BJ (cell line): ENCODE measurements around the gene CLIC5. TPM values are rescaled to one million over a fixed set of nuclear protein-coding genes. Genes with fewer than 3 reads are reported as not detected.

ENCODE experiments used
- CTCF ChIA-PET: fragments of 350-600 bp; formaldehyde crosslinking; extraction: SDS; loops from one replicate; lab custom pipeline; 2021; ENCODE audit warnings: antibody characterized with exemption, inconsistent platforms; lab: Yijun Ruan, JAX
- POLR2A ChIA-PET: fragments of 300-600 bp; sonication (Branson Sonifier 250); formaldehyde crosslinking; extraction: SDS; loops from one replicate; lab custom pipeline; 2021; ENCODE audit warnings: antibody characterized with exemption; lab: Charles Lee
- DNase-seq: peaks from one replicate; pipeline ENCODE4 v3.0.0-alpha.2; 2011; ENCODE audit warnings: low read depth
- H3K27me3 ChIP-seq: 2 replicates; pipeline ENCODE4 v1.6.0; 2011; ENCODE audit warnings: low read length; ENCODE audit not compliant: control insufficient read depth, insufficient read depth
- H3K36me3 ChIP-seq: 2 replicates; pipeline ENCODE4 v1.5.1; 2011; ENCODE audit warnings: low read length; ENCODE audit not compliant: control insufficient read depth, insufficient read depth
- H3K4me3 ChIP-seq: 2 replicates; pipeline ENCODE4 v1.5.1; 2011; ENCODE audit warnings: low read depth, mild to moderate bottlenecking, control low read depth, low read length
- polyA plus RNA-seq: library from polyadenylated mRNA; depleted of rRNA; stranded (reverse); fragments of >200 nt; gene quantifications from 2 replicates; pipeline ENCODE4 v1.2.3, GENCODE V29; 2011
- TF ChIP-seq, protein P1 (sequence below): IDR thresholded peaks from 2 replicates; pipeline ENCODE4 v1.5.1; 2011; ENCODE audit warnings: low read depth, mild to moderate bottlenecking, control low read depth, inconsistent platforms, low read length, moderate library complexity; ENCODE audit not compliant: insufficient read depth

The CLIC5 gene
- polyA plus RNA-seq, 1 experiment, result not detected

GRCh38 chr6:45955597-45955996, 60.1 kb downstream of the CLIC5 start:
- TF ChIP-seq, protein P1, sequence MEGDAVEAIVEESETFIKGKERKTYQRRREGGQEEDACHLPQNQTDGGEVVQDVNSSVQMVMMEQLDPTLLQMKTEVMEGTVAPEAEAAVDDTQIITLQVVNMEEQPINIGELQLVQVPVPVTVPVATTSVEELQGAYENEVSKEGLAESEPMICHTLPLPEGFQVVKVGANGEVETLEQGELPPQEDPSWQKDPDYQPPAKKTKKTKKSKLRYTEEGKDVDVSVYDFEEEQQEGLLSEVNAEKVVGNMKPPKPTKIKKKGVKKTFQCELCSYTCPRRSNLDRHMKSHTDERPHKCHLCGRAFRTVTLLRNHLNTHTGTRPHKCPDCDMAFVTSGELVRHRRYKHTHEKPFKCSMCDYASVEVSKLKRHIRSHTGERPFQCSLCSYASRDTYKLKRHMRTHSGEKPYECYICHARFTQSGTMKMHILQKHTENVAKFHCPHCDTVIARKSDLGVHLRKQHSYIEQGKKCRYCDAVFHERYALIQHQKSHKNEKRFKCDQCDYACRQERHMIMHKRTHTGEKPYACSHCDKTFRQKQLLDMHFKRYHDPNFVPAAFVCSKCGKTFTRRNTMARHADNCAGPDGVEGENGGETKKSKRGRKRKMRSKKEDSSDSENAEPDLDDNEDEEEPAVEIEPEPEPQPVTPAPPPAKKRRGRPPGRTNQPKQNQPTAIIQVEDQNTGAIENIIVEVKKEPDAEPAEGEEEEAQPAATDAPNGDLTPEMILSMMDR, result no peak
- no peak for DNase-seq
- Histone ChIP-seq H3K36me3 (no peaks in the 10 kb centered on the region), H3K4me3 (no peak overlapping the region), H3K27me3 (peaks cover 4% of the 10 kb centered on the region)
- ChIA-PET POLR2A (no interaction called here), CTCF (interaction anchor here (2.8 kb wide), 1 partner anchor 9 kb away, joined by 15 read pairs; no protein-coding TSS in a partner anchor)

GRCh38 chr6:45952546-45952945, 63.1 kb downstream of the CLIC5 start:
- ChIA-PET POLR2A (no interaction called here), CTCF (no interaction called here)
- H3K36me3 ChIP-seq, result no peaks in the 10 kb centered on the region
- H3K4me3 ChIP-seq, result no peak overlapping the region
- DNase-seq, result no peak
- peaks cover 4% of the 10 kb centered on the region for H3K27me3 ChIP-seq
- TF ChIP-seq, protein P1, result no peak

DNA sequence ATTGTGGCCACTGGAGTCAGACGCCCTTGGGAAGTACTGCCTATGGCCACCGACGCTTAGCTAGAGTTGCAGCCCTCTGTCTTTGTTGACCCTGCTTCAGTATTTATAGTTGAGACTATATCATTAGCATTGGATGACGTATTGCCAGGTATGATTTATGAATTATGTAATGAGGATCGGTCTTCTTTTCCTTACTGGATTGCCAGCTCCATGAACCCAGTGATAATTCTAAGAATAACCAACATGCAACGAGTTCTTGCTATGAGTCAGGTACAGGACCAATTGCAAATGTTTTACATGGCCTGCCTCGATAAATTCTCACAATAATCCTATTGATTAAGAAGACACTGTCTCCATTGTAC, 63.5 kb downstream of the CLIC5 start:
- Histone ChIP-seq H3K4me3 (no peak overlapping the region), H3K36me3 (no peaks in the 10 kb centered on the region), H3K27me3 (peaks cover 4% of the 10 kb centered on the region)
- TF ChIP-seq, protein P1, result no peak
- POLR2A ChIA-PET, result no interaction called here
- DNase-seq, result no peak
- CTCF ChIA-PET, result no interaction called here

DNA sequence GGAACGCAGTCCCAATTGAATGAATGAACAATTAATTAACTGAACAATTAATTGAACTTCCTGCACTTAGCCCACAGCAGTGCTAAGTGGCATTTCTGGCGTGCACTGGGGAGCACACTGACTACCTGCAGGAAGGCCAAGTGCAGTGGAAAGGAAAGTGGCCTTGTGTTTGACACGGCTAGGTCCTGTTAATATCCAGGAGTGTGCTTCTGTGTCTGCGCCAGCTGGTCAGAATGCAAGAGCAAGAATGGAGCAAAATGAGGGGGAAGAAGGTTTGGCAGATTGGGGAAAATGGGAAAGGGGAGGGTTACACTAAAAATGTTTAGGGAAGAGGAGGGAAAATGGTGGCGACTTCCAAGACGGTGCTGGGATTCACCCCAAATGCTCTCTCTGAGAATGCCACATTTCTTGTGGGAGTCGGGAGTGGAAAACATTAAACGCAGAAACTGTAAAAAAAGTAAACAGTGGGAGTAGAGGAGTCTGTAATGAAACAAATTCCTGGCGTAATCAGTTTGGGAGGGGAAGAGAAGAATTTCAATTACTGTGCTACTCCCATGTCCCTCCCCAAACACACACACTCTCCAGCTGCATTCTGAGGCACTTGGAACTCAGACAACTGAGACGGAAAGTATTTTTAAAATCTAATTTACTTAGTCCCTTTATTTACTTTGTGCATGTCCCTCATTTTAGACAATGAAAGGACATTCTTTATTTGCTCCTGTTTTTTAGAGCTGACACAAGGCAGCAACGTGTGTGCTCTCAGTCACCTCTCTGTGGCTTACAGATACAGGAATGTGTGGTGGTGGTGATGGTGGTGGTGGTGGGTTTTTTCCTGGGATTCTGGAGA, 64.1 kb downstream of the CLIC5 start:
- ChIA-PET POLR2A (no interaction called here), CTCF (interaction anchor here (0.5 kb wide), 1 partner anchor 138 kb away, joined by 3 read pairs; no protein-coding TSS in a partner anchor)
- no peaks in the 10 kb centered on the region for H3K36me3 ChIP-seq
- H3K27me3 ChIP-seq, result peaks cover 4% of the 10 kb centered on the region
- TF ChIP-seq, protein P1, result no peak
- peak; percentile 40 for DNase-seq
- no peak overlapping the region for H3K4me3 ChIP-seq

DNA sequence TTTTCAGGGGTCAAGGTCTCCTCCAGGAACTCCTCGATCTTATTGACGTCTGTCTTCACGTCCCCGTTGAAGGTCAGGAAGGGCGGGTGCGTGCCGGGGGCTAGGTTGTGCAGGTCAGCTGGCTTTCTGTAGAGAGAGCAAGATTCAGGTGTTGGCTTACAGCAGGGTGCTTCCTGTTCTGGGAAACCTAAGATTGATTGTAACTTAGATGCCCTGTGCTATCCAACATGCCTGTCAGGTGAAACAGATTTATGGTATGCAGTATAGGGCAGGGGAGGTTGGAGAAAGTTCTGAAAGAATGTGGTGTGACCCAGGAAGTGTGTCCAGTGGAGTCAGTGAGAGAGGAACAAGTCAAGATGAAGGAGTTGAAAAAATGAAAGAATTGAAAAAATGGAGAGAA, 66.4 kb downstream of the CLIC5 start:
- CTCF ChIA-PET, result interaction anchor here (1.5 kb wide), 1 partner anchor 19 kb away, joined by 4 read pairs; no protein-coding TSS in a partner anchor
- TF ChIP-seq, protein P1, result no peak

More for the DNA sequence above, 66.4 kb downstream of the CLIC5 start:
- DNase-seq, result no peak
- H3K27me3 ChIP-seq, result peaks cover 3% of the 10 kb centered on the region
- H3K36me3 ChIP-seq, result no peaks in the 10 kb centered on the region
- POLR2A ChIA-PET, result no interaction called here
- no peak overlapping the region for H3K4me3 ChIP-seq
